K562 (cell line): ENCODE measurements around the gene ZNF816. TPM values are rescaled to one million over a fixed set of nuclear protein-coding genes. Genes with fewer than 3 reads are reported as not detected.

Experiments used
- CHD1 ChIP-seq: fragments of 200-600 bp; sonication (generic); IDR thresholded peaks from one replicate; pipeline ENCODE4 v1.6.1; 2012; ENCODE audit warnings: mild to moderate bottlenecking, moderate library complexity, low read length, inconsistent platforms
- FOXA3 ChIP-seq, 2 experiments: fragments of 450-650 bp in 1 of 2; sonication (generic) in 1 of 2; formaldehyde crosslinking; IDR thresholded peaks in 1 of 2; conservative IDR thresholded peaks in 1 of 2; 2 replicates each; pipeline versions ENCODE4 v1.4.0 to v1.8.0; 2020 to 2022; ENCODE audit warnings: mild to moderate bottlenecking in 2 of 2, missing genetic modification reagents in 1 of 2
- HNRNPH1 ChIP-seq: fragments of 200-400 bp; formaldehyde crosslinking; optimal IDR thresholded peaks from 2 replicates; pipeline ENCODE3; 2017; ENCODE audit warnings: low read depth, mild to moderate bottlenecking, low read length, moderate library complexity
- KAT2B ChIP-seq: IDR thresholded peaks from one replicate; pipeline ENCODE4 v1.6.1; 2012; ENCODE audit warnings: low read depth, mild to moderate bottlenecking, control low read depth, inconsistent platforms, low read length, moderate library complexity
- MXI1 ChIP-seq: IDR thresholded peaks from 2 replicates; pipeline ENCODE4 v1.6.1; 2011; ENCODE audit warnings: low read depth, mild to moderate bottlenecking, improper control_type of control experiment, low read length
- NONO ChIP-seq, 2 experiments: fragments of 200-400 bp in 1 of 2; fragments of 450-650 bp in 1 of 2; formaldehyde crosslinking in 1 of 2; IDR thresholded peaks; 2 replicates each; pipeline ENCODE4 v1.6.1; 2017; ENCODE audit warnings: low read depth in 2 of 2, mild to moderate bottlenecking in 2 of 2, moderate library complexity in 2 of 2, low read length in 1 of 2
- NR4A1 ChIP-seq, 2 experiments: fragments of 250-450 bp in 1 of 2; fragments of 450-650 bp in 1 of 2; sonication (Bioruptor Pico) in 1 of 2; IDR thresholded peaks; 2 replicates each; pipeline versions ENCODE4 v1.4.0 to v1.6.1; 2016 to 2020; ENCODE audit warnings: mild to moderate bottlenecking in 2 of 2, missing compliant biosample characterization in 1 of 2, missing genetic modification characterization in 1 of 2, moderate library complexity in 1 of 2
- SIN3B ChIP-seq: fragments of 450-650 bp; IDR thresholded peaks from 2 replicates; pipeline ENCODE4 v1.6.1; 2017; ENCODE audit warnings: low read depth, mild to moderate bottlenecking, moderate library complexity
- SMAD4 ChIP-seq: fragments of 250-450 bp; sonication (Bioruptor Pico); conservative IDR thresholded peaks from 2 replicates; pipeline ENCODE4 v1.8.0; 2021; ENCODE audit warnings: inconsistent platforms, mild to moderate bottlenecking, moderate library complexity
- SP2 ChIP-seq: IDR thresholded peaks from 2 replicates; pipeline ENCODE4 v1.6.1; 2011; ENCODE audit warnings: mild to moderate bottlenecking, low read depth, low read length, moderate library complexity; ENCODE audit not compliant: poor library complexity, severe bottlenecking; ENCODE audit errors: extremely low read depth
- SRSF1 ChIP-seq: fragments of 200-400 bp; formaldehyde crosslinking; IDR thresholded peaks from 2 replicates; pipeline ENCODE4 v1.6.1; 2017; ENCODE audit warnings: mild to moderate bottlenecking, low read depth, low read length, moderate library complexity
- TAF9B ChIP-seq: fragments of 450-650 bp; IDR thresholded peaks from 2 replicates; pipeline ENCODE4 v1.6.1; 2018; ENCODE audit warnings: mild to moderate bottlenecking; ENCODE audit not compliant: partially characterized antibody
- U2AF1 ChIP-seq: fragments of 200-400 bp; formaldehyde crosslinking; optimal IDR thresholded peaks from 2 replicates; pipeline ENCODE3; 2017; ENCODE audit warnings: mild to moderate bottlenecking, low read depth, low read length, moderate library complexity
- polyA plus RNA-seq, 8 experiments: library from polyadenylated mRNA; depleted of rRNA in 4 of 8; stranded (reverse) in 5 of 8; unstranded in 3 of 8; fragments of >200 nt; fragmentation: Nextera tagmentation in 2 of 8; fragmentation: Illumina TruSeq in 1 of 8; extraction: Ambion mirVana in 2 of 8; extraction: Trizol in 1 of 8; gene quantifications; 2 replicates each; pipeline versions ENCODE4 v1.2.1 to v1.2.3, GENCODE V29; 2011 to 2014; ENCODE audit warnings: inconsistent platforms in 1 of 8, missing spikeins in 1 of 8
- total RNA-seq, 7 experiments: library from RNA; depleted of rRNA in 6 of 7; stranded (reverse); fragments of >200 nt in 6 of 7; fragmentation: Illumina TruSeq in 2 of 7; extraction: Trizol in 2 of 7; gene quantifications; 2 replicates each; pipeline versions ENCODE4 v1.2.1 to v1.2.3, GENCODE V29; 2011 to 2021; ENCODE audit warnings: low replicate concordance in 1 of 7
- TF ChIP-seq, protein P1 (sequence below): fragments of 450-650 bp; IDR thresholded peaks from 2 replicates; pipeline ENCODE4 v1.6.1; 2017; ENCODE audit warnings: antibody characterized with exemption
- TF ChIP-seq, protein P2 (sequence below): sonication (generic); IDR thresholded peaks from 2 replicates; pipeline ENCODE4 v1.6.1; 2016
- TF ChIP-seq, protein P3 (sequence below): fragments of 250-450 bp; sonication (Bioruptor Pico); IDR thresholded peaks from 2 replicates; pipeline ENCODE4 v1.4.0; 2020; ENCODE audit warnings: mild to moderate bottlenecking, moderate library complexity, borderline replicate concordance
- TF ChIP-seq, protein P4 (sequence below): fragments of 250-450 bp; sonication (Bioruptor Pico); IDR thresholded peaks from 2 replicates; pipeline ENCODE4 v1.8.0; 2021; ENCODE audit warnings: borderline replicate concordance, mild to moderate bottlenecking, moderate library complexity; ENCODE audit not compliant: poor library complexity, severe bottlenecking

Gene ZNF816
- total and polyA plus RNA-seq, 9 of the 15 experiments (the other 6 are each of a cell fraction or from before 2014, with no cell fraction given): 8.6 to 23.4 (median 13.0) TPM

DNA sequence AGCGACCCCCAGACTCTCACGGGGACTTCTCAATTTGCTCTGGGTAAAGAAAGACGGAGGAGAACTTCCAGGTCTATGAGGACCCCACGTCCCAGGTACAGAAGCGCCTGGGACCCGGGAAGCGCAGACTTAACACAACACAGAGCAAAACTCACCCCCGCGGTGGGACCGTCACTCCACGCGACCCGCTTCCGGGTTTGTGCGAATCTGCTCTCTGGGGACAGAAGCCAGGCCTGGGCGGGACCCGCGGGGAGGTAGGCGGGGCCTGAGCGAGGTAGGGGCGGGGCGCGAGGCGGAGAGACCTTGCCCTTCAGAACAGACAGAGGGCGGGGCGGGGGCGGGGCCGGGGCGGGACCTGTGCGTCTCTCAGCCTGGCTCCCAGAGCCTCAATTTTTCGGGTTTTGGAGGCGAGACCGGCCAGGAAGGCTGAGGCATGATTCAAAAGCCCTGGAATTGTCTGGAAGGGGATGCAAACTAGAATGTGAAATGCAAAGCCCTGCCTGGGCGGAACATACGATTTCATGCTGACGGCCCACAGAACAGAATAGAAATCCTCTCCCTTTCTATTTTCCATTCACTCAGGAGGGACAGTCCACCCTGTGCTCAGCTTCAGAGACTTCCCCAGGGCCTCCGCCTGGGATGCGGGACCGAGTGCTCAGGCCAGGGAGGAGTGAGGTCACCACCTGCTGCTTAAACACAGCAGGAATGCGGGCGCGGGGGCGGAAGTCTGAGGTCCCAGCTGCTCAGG lies 20.1 kb downstream of the ZNF816 start (continued):
- TF ChIP-seq, protein P1, sequence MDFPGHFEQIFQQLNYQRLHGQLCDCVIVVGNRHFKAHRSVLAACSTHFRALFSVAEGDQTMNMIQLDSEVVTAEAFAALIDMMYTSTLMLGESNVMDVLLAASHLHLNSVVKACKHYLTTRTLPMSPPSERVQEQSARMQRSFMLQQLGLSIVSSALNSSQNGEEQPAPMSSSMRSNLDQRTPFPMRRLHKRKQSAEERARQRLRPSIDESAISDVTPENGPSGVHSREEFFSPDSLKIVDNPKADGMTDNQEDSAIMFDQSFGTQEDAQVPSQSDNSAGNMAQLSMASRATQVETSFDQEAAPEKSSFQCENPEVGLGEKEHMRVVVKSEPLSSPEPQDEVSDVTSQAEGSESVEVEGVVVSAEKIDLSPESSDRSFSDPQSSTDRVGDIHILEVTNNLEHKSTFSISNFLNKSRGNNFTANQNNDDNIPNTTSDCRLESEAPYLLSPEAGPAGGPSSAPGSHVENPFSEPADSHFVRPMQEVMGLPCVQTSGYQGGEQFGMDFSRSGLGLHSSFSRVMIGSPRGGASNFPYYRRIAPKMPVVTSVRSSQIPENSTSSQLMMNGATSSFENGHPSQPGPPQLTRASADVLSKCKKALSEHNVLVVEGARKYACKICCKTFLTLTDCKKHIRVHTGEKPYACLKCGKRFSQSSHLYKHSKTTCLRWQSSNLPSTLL: no peak
- TF ChIP-seq, protein P2, sequence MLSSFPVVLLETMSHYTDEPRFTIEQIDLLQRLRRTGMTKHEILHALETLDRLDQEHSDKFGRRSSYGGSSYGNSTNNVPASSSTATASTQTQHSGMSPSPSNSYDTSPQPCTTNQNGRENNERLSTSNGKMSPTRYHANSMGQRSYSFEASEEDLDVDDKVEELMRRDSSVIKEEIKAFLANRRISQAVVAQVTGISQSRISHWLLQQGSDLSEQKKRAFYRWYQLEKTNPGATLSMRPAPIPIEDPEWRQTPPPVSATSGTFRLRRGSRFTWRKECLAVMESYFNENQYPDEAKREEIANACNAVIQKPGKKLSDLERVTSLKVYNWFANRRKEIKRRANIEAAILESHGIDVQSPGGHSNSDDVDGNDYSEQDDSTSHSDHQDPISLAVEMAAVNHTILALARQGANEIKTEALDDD: no peak
- TF ChIP-seq MXI1 (no peak), NR4A1 (CRISPR knock-in tag; IDR thresholded peaks at IDR 0.05) (no peak), NR4A1 (tag; IDR thresholded peaks at IDR 0.05) (no peak), FOXA3 (CRISPR knock-in tag; conservative IDR thresholded peaks at IDR 0.05 in 1 of 2, IDR thresholded peaks at IDR 0.05 in 1 of 2) (no peak), U2AF1 (no peak), HNRNPH1 (no peak), KAT2B (no peak), TAF9B (no peak), SP2 (no peak), SIN3B (no peak), NONO (IDR thresholded peaks at IDR 0.05; ENCODE audit: low read depth in 2 of 2, low read length in 1 of 2) (0 out of 4 replicates have a peak, but pooled peaks of 1 of the 2 experiments have one; percentile 42), SMAD4 (CRISPR knock-in tag) (peak; percentile 29; the same call in 1 of the 2 replicates), SRSF1 (no peak), CHD1 (no peak)
- TF ChIP-seq, protein P3, sequence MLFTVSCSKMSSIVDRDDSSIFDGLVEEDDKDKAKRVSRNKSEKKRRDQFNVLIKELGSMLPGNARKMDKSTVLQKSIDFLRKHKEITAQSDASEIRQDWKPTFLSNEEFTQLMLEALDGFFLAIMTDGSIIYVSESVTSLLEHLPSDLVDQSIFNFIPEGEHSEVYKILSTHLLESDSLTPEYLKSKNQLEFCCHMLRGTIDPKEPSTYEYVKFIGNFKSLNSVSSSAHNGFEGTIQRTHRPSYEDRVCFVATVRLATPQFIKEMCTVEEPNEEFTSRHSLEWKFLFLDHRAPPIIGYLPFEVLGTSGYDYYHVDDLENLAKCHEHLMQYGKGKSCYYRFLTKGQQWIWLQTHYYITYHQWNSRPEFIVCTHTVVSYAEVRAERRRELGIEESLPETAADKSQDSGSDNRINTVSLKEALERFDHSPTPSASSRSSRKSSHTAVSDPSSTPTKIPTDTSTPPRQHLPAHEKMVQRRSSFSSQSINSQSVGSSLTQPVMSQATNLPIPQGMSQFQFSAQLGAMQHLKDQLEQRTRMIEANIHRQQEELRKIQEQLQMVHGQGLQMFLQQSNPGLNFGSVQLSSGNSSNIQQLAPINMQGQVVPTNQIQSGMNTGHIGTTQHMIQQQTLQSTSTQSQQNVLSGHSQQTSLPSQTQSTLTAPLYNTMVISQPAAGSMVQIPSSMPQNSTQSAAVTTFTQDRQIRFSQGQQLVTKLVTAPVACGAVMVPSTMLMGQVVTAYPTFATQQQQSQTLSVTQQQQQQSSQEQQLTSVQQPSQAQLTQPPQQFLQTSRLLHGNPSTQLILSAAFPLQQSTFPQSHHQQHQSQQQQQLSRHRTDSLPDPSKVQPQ (CRISPR knock-in tag): no peak
- TF ChIP-seq, protein P4, sequence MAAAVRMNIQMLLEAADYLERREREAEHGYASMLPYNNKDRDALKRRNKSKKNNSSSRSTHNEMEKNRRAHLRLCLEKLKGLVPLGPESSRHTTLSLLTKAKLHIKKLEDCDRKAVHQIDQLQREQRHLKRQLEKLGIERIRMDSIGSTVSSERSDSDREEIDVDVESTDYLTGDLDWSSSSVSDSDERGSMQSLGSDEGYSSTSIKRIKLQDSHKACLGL (CRISPR knock-in tag): no peak
